ENCODE data around the gene MSI2. TPM values are rescaled to one million over a fixed set of nuclear protein-coding genes. Genes with fewer than 3 reads are reported as not detected.

MSI2 gene
- total RNA-seq, 1 donor from 2014 or later, result 60.6 TPM

- H3K9me3 Mint-ChIP-seq (ENCODE audit: unreplicated experiment), result no peaks in the 10 kb centered on the region
- peaks cover 28% of the 10 kb centered on the region for H3K4me1 Mint-ChIP-seq (ENCODE audit: unreplicated experiment)
- no peak for TF ChIP-seq CTCF (IDR thresholded peaks at IDR 0.05; ENCODE audit: unreplicated experiment)
- H3K27me3 Mint-ChIP-seq (ENCODE audit: unreplicated experiment), result peaks cover 1% of the 10 kb centered on the region
- H3K27ac Mint-ChIP-seq (ENCODE audit: unreplicated experiment), result no peak overlapping the region
- peaks cover 6% of the 10 kb centered on the region for H3K36me3 Mint-ChIP-seq (ENCODE audit: low read depth, unreplicated experiment)
- H3K4me3 Mint-ChIP-seq (ENCODE audit: unreplicated experiment), result no peak overlapping the region
- DNase-seq (ENCODE audit: low spot score), result no peak
Observed at GRCh38 chr17:57436565-57436964, 180.2 kb downstream of the MSI2 start.

- H3K4me3 Mint-ChIP-seq (ENCODE audit: unreplicated experiment), result no peak overlapping the region
- H3K9me3 Mint-ChIP-seq (ENCODE audit: unreplicated experiment), result no peaks in the 10 kb centered on the region
- no peaks in the 10 kb centered on the region for H3K36me3 Mint-ChIP-seq (ENCODE audit: low read depth, unreplicated experiment)
- no peak for TF ChIP-seq CTCF (IDR thresholded peaks at IDR 0.05; ENCODE audit: unreplicated experiment)
- no peak for DNase-seq (ENCODE audit: low spot score)
- peaks cover 1% of the 10 kb centered on the region for H3K27me3 Mint-ChIP-seq (ENCODE audit: unreplicated experiment)
- peaks cover 13% of the 10 kb centered on the region for H3K4me1 Mint-ChIP-seq (ENCODE audit: unreplicated experiment)
- H3K27ac Mint-ChIP-seq (ENCODE audit: unreplicated experiment), result no peak overlapping the region
Observed at GRCh38 chr17:57438066-57438731, 181.9 kb downstream of the MSI2 start.

GRCh38 chr17:57439651-57440050 is 183.3 kb downstream of the MSI2 start:
- Mint-ChIP-seq H3K9me3 (ENCODE audit: unreplicated experiment) (no peaks in the 10 kb centered on the region), H3K4me3 (ENCODE audit: unreplicated experiment) (no peak overlapping the region), H3K27me3 (ENCODE audit: unreplicated experiment) (peaks cover 1% of the 10 kb centered on the region), H3K27ac (ENCODE audit: unreplicated experiment) (no peak overlapping the region), H3K4me1 (ENCODE audit: unreplicated experiment) (peaks cover 15% of the 10 kb centered on the region), H3K36me3 (ENCODE audit: low read depth, unreplicated experiment) (no peaks in the 10 kb centered on the region)
- no peak for TF ChIP-seq CTCF (IDR thresholded peaks at IDR 0.05; ENCODE audit: unreplicated experiment)
- no peak for DNase-seq (ENCODE audit: low spot score)

- Mint-ChIP-seq H3K36me3 (ENCODE audit: low read depth, unreplicated experiment) (no peaks in the 10 kb centered on the region), H3K9me3 (ENCODE audit: unreplicated experiment) (no peaks in the 10 kb centered on the region), H3K4me1 (ENCODE audit: unreplicated experiment) (peaks cover 25% of the 10 kb centered on the region), H3K27ac (ENCODE audit: unreplicated experiment) (no peak overlapping the region), H3K27me3 (ENCODE audit: unreplicated experiment) (peaks cover 1% of the 10 kb centered on the region), H3K4me3 (ENCODE audit: unreplicated experiment) (no peak overlapping the region)
- DNase-seq (ENCODE audit: low spot score), result peak; percentile 68
- TF ChIP-seq CTCF (IDR thresholded peaks at IDR 0.05; ENCODE audit: unreplicated experiment), result no peak
Observed at GRCh38 chr17:57440522-57441269, 184.4 kb downstream of the MSI2 start.

- peaks cover 30% of the 10 kb centered on the region for H3K4me1 Mint-ChIP-seq (ENCODE audit: unreplicated experiment)
- no peak overlapping the region for H3K4me3 Mint-ChIP-seq (ENCODE audit: unreplicated experiment)
- H3K27me3 Mint-ChIP-seq (ENCODE audit: unreplicated experiment), result peaks cover 1% of the 10 kb centered on the region
- no peak overlapping the region for H3K27ac Mint-ChIP-seq (ENCODE audit: unreplicated experiment)
- no peaks in the 10 kb centered on the region for H3K9me3 Mint-ChIP-seq (ENCODE audit: unreplicated experiment)
- no peak for TF ChIP-seq CTCF (IDR thresholded peaks at IDR 0.05; ENCODE audit: unreplicated experiment)
- DNase-seq (ENCODE audit: low spot score), result no peak
- H3K36me3 Mint-ChIP-seq (ENCODE audit: low read depth, unreplicated experiment), result peaks cover 2% of the 10 kb centered on the region
Observed at GRCh38 chr17:57441270-57441600, 184.9 kb downstream of the MSI2 start.

Data from endothelial cell (in vitro differentiated cells).